GM15510 (cell line): ENCODE results near the gene SYT7.

Experiments used
- POLR2A ChIP-seq: IDR thresholded peaks from 3 replicates; pipeline ENCODE4 v1.6.1; 2011; ENCODE audit warnings: borderline replicate concordance; ENCODE audit not compliant: insufficient read length; ENCODE audit errors: extremely low read depth

SYT7 gene

DNA sequence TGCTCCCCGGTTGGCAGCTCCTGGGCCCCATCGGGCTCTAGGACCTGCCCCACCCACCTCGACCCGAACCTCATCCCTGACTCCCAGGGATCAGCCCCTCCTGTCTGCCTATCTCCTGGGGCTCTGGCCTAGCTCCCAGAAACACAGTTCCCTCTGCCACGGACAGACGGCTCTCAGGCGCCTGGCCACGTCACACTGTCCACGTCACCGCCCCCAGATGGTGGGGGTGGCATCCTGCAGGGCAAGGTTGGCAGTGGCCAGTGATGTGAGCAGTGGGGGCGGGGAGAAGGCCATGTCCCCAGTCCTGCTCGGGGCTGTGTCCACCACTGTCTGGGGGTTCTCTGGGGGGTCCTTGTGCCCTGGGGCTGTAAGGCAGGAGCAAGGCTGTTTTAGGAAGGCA lies 29.2 kb downstream of the SYT7 start:
- TF ChIP-seq POLR2A: no peak

DNA sequence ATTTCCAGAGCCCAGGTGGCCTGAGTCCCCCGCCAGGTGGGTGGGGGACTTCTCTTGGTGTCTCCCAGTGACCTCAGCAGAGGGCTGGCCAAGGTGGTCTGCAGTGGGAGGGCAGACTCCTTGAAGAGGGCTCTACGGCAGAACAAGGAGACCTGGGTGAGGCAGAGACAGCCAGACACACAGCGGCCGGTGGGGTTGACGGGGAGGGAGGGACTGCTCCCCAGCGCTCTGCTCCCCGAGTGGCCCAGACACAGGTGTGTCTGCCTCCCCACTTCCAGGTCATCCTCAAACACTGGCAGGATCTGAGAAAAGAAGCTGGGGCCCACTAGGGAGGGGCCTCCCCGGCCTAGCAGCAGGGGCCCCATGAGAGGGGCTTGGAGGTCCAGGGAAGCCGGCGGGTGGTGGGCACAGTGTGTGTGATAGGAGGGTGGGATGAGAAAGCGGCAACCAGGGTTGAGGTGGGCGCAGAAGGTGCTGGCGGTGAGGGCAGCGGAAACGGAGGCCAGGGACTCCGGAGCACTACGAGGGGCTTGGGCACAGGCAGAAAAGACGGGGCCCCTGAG lies 30.1 kb downstream of the SYT7 start:
- TF ChIP-seq POLR2A: no peak

DNA sequence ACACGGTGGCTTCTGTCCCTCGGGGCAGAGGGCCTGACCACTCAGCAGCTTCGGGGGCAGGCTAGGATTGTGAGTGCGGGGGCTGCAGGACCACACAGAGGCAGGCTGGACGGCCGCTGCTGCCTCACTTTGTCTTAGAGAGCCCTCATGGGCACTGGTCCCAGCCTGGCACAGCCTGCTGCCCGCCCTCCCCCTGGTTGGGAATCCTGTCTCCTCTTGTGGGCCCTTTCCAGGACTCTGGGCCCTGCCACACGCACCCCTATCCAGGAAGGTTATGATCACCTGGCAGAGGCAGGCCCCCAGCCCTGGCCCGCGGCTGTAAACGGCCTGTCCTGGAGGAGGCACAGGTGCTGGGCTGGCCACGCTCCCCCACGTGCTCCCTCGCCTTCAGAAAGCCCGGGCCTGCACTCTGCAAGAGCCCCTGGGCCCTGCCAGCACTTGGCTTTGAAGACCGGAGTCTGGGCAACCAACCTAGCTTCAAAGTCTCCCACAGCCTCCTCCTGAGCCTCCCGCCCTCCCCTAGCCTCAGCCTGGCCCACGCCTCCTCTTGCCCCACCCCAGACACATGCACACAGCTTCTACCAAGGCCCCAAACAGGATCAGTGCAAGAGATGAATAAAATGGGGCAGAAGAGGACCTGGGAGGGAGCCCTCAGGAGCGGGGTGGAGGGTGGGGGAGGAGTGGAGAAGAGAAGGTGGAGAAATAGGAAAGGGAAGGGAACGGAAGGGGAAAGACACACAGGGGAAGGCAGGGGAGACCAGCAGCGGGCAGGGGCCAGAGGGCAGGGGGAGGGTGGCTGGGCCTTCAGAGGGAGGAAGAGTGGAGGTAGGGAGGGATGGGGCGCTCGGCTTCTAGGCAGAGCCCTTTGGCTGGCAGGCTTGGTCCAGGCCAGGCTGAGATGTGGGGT lies 31.0 kb downstream of the SYT7 start:
- TF ChIP-seq POLR2A: no peak

DNA sequence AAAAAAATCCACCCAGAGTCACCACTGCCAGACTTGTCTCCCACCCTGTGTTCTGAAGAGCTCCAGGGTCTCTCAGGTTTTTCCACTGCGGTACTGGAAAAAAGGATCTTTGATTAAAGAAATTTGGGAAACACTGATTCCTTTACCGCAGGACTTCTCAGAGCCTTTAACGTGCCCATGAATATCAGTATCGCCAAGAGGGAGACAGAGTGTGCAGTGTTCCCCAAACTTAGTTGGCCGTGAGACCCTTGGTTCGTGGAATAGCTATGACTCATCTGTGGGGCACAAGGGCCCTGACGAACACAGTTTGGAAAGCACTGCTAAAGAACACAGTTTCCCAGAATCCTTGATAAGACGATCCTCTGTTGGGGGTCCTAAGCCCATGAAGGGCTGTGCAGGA lies 31.7 kb downstream of the SYT7 start:
- TF ChIP-seq POLR2A: no peak

DNA sequence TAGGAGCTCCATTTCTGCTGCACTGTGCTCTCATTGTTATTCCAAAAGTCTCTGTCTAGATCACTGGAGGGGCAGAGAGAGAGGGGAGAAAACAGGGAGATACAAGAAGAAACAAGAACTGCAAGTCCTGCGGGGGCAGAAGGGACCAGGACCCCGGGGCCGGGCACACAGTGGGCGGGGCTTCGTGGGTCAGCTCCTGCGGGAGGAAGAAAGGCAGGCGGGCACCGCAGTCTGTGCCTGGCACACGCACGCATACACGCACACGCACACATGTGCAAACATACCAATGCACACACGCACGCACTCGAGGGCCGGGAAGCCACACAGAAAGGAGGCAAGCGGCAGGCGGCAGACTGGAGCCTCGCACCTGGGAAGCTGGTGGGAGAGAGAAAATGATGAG lies 33.6 kb downstream of the SYT7 start:
- no peak for TF ChIP-seq POLR2A

DNA sequence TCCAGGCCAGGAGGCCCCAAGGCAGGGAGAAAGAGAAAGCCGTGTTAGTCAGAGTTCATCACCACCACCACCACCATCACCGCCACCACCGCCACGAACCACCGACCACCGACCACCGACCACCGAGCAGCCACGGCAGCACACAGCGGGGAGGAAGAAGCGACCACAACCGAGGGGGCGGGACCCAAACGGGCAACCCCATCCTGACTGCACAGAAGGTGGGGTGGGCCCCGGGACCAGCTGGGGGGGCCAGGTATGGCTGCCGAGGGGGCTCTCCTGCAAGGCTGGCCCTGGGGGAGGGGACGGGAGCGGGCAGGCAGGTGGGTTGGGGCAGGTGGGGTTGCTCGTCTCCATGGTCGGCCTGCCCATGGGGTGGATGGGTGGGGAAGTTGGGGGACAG lies 34.2 kb downstream of the SYT7 start:
- TF ChIP-seq POLR2A: no peak

DNA sequence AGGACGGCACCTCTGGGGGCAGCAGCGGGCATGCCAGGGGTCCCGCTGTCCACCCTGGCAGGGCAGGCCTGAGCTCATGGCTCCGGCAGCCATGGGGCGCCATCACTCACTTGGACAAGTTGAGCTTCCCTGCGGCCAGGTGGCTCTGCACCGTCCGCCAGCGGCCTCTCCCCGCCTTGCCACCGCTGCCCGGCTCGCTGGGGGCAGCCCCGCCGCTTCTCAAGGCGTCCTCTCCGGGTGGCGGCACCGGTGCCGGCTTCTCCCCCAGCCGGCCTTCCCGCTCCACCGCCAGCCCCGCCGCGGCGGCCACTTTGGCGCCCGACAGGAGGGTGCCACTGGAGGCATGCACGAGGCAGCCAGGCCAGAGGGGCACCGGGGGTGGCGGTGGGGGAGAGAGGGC lies 35.0 kb downstream of the SYT7 start:
- no peak for TF ChIP-seq POLR2A

DNA sequence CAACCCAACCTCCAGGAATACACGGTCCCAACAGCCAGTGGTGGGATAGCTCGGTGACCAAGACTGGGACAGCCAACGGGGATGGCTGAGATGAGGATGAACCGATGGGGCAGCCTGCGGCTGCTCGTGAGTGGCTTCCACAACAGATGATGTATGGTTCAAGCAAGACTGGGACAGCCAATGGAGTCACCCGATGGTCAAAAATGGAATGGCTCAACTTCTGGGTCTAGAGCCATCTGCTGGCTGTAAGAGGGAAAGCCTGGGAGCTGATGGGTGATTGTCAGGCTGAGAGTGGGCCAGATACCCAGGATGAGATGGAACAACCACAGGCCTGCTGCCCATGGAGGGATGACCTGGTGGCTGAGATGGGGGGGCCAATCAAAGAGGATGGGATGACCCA lies 35.5 kb downstream of the SYT7 start:
- no peak for TF ChIP-seq POLR2A

DNA sequence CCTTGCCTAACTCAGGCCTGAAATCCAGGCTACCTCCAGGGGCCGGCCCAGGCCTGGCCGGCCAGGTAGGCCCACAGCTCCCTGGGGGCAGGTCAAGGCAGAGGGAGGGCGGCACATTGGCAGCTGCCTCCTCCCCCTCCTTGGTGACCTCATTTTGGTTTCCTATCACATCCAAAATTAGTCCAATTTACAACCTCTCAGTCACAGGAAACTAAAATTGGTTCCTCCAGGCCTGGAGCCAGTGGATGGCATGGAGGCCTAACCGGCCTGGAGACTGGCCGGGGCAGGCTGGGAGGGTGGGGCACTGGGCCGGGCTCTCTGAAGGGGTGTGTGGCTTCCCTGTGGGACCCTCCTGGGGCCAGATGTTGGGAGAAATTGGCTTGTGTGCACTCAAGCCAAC lies 36.4 kb downstream of the SYT7 start:
- TF ChIP-seq POLR2A: no peak

DNA sequence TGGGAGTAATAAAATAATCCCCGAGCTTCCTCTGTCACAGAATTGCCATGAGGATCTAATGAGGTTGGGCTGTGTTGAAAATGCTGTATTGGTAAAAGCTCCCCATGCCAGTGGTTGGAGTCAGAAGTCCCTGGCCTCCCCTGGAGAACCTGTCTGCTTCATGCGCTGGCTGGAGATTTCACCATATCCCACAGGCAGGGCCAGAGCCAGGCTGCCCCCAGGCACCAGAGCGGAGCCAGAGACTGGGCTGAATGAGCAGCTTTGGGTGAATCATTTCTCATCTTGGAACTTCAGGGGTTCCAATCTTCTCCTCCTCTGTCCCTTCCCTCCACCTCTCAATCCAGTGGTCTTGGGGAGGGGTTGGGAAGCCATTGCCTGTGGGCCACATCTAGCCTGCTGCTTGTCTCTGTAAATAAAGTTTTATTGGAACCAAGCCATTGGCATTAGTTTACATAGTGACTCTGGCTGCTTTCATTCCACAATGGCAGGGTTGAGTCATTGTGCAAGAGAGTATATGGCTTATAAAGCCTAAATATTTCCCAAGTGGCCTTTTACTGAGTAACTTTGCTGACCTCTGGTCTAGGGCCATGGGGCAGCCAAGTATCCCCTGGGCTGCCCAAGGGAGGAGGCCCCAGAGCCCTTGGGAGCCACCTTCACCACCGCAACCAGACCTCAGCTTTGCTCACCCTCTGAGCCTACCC lies 37.1 kb downstream of the SYT7 start:
- TF ChIP-seq POLR2A: no peak

DNA sequence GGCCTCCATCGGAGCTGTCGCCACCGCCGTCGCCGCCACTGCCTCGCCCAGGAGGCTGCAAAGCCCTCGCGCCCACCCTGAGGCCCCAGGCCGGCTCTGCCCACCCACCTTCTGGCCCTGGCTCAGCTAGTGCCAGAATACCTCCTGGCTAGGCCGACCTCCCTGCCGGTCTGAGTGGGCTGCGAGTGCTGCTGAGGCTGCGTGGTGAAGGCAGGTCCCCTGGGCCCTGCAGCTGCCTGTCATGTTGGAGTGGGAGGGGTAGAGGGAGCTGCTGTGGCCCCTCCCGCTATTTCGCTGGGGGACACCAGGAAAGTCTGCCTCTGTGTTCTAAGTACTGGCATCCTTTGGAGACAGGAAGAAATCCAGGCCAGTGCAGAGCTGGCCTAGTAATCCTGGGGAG lies 38.2 kb downstream of the SYT7 start:
- TF ChIP-seq POLR2A: no peak

DNA sequence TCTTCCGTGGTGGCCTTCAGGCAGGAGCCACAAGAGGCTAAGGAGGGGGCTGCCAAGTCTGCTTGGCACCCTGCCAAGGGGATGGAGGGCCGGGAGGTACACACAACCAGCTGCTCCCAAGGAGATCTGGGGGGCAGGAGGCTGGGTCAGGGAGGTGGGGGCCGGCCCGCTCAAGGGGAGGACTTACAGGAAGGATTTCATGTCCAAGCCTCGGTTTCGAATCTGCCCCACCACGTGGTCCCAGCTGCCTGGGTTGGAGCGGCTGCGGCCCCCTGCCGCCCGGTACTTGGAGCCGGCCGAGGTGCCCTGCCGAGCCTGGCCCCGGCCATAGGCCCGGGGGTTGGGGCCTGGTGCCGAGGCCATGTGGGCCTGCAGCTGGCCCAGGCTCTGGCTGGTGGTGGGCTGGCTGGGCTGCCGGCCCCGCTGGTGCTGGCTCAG lies 38.8 kb downstream of the SYT7 start:
- TF ChIP-seq POLR2A: no peak

DNA sequence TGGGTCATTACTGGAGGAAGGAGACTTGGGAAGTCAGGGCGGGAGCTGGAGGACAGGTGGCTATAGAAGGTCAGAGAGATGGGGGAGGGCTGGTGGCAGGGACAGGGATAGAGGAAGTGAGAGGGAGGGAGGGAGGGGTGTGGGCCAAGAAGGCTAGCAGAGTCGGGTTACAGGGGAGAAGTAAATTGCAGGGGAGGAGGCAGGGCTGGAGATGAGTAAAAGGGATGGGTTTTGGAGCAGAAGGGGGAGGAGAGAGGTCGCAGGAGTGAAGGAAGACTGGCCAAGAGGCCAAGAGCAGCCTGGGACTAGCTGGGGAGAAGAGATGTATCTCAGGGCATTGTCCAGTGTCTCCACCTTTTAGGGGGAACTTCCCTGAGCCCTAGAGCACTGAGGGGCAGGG lies 39.3 kb downstream of the SYT7 start:
- TF ChIP-seq POLR2A: no peak

DNA sequence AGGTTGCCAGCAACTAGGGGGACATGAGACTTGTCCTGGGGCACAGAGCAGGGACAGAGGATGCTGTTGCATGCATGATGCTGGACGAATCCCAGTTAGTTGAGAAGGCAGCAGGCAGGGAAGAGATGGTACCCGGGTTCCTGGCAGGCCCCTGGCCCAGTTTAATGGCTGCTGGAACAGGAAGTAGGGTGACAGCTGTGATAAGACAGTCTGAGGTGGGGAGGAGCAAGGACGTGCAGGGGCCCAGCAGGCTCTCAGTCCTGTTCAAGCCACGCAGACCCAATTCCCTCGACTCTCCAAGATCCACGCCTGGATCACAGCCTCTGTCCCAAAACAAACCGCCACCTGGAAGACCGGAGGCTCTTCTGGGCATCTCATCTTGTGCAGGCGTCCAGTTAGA lies 40.3 kb downstream of the SYT7 start:
- no peak for TF ChIP-seq POLR2A

DNA sequence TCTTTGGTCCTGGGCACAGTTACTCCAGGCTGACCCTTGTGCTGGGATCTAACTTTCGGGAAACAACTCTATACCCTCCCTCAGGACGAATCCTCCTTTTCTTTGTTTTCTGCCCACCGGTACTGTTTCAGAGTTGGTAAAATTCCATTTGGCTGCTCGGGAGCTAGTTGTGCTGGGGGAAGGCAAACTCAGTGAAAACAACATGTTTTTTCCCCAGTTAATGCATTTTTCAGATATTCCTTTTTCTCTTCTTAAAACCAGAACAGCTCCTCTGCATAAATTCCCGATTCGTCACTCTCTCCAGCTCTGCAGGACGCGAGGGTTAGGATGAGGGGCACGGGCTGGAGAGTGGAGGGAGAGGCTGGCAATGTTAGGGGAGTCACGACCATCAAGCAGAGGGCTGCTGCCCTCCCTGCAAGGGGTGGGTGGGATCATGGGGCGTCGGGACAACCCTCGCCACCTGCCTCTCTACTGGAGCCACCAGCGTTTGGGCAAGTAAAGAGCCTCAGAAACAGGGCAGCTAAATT lies 41.0 kb downstream of the SYT7 start:
- no peak for TF ChIP-seq POLR2A

DNA sequence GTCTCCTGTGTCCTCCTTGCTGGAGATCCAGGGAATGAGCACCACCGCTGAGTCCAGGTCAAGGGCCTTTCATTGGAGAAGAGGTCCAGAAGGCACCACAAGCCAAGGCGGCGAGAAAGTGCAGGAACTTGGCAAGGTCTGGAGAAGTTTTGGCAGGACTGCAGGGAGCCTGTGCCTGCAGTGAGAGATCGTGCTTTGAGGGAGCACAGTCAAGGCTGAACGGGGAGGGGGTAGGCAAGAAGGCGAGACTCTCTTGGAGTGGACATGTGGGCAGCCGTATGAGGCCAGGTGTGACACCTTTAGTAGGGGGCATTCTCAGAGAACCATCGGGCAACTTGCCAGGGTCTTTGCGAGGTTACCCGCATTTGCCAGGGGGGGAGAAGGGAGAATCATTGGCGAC lies 41.9 kb downstream of the SYT7 start:
- TF ChIP-seq POLR2A: no peak

DNA sequence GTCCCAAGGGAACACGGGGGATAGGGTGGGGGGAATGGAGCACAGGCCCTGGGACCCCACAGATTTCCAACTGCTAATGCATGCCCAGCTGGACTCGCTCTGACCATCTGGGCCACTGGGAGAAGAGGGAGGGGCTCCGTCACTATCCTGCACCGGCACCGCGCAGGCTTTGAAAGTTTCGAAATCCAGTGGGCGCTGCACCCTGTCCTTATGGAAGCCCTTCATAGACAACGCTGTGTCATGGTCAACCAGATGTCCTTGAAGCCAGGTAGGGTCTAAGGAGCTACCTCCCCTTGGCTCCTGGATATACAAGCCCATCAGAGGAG lies 42.3 kb downstream of the SYT7 start:
- no peak for TF ChIP-seq POLR2A

DNA sequence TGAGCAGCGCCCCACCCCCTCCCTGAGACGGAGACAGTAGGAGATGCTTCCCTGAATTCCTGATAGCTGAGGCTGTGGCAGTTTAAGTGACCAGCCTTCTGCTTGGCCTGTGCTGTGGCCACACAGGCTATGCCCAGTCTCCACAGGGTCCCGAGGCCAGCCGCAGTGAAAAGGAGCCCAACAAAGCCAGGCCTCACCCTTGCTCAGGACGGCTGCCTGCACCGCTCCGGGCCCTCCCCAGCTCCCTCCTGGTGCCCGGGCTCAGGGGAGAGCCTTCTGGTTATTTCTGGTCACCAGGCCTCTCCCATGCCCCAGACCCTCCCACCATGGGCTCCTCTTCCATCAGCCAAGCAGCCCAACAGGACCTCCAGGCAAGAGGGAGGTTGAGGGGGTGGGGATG lies 43.5 kb downstream of the SYT7 start:
- TF ChIP-seq POLR2A: no peak
